ENCODE results near the gene OSBPL6.

OSBPL6 gene

GRCh38 chr2:178205853-178206521 lies 11.7 kb downstream of the OSBPL6 start:
- Histone ChIP-seq H3K4me1 (ENCODE audit: control insufficient read depth, low read length) (no peaks in the 10 kb centered on the region), H3K79me2 (ENCODE audit: control insufficient read depth, low read length) (no peaks in the 10 kb centered on the region), H3K36me3 (ENCODE audit: control insufficient read depth, low read length) (no peaks in the 10 kb centered on the region), H3K27ac (ENCODE audit: low read depth, low read length) (no peak overlapping the region), H3K27me3 (ENCODE audit: control insufficient read depth, low read length) (no peaks in the 10 kb centered on the region), H4K20me1 (ENCODE audit: control insufficient read depth, insufficient read depth, low read depth, low read length) (no peaks in the 10 kb centered on the region), H3K9me2 (replicated peaks; ENCODE audit: control insufficient read depth, low read length) (no peaks in the 10 kb centered on the region), H3K9me3 (ENCODE audit: control insufficient read depth, insufficient read depth, low read length) (no peaks in the 10 kb centered on the region), H3K4me2 (ENCODE audit: low read length) (no peak overlapping the region), H3F3A (ENCODE audit: control insufficient read depth, insufficient read depth) (no peaks in the 10 kb centered on the region), H3K4me3 (ENCODE audit: low read length) (no peak overlapping the region)
- TF ChIP-seq EZH2phosphoT487 (IDR thresholded peaks at IDR 0.05; ENCODE audit: borderline replicate concordance, low read length) (no peak), CTCF (IDR thresholded peaks at IDR 0.05; ENCODE audit: low read depth, low read length, poor library complexity, severe bottlenecking) (no peak)

GRCh38 chr2:178208336-178208735 lies 14.0 kb downstream of the OSBPL6 start:
- H3K4me1 ChIP-seq (ENCODE audit: control insufficient read depth, low read length) = no peaks in the 10 kb centered on the region
- no peak overlapping the region for H3K27ac ChIP-seq (ENCODE audit: low read depth, low read length)
- H3K27me3 ChIP-seq (ENCODE audit: control insufficient read depth, low read length) = no peaks in the 10 kb centered on the region
- no peak overlapping the region for H3K4me2 ChIP-seq (ENCODE audit: low read length)
- no peaks in the 10 kb centered on the region for H3K9me2 ChIP-seq (replicated peaks; ENCODE audit: control insufficient read depth, low read length)
- no peaks in the 10 kb centered on the region for H3K36me3 ChIP-seq (ENCODE audit: control insufficient read depth, low read length)
- no peaks in the 10 kb centered on the region for H3K79me2 ChIP-seq (ENCODE audit: control insufficient read depth, low read length)
- no peaks in the 10 kb centered on the region for H3F3A ChIP-seq (ENCODE audit: control insufficient read depth, insufficient read depth)
- H3K4me3 ChIP-seq (ENCODE audit: low read length) = no peak overlapping the region
- H4K20me1 ChIP-seq (ENCODE audit: control insufficient read depth, insufficient read depth, low read depth, low read length) = no peaks in the 10 kb centered on the region
- H3K9me3 ChIP-seq (ENCODE audit: control insufficient read depth, insufficient read depth, low read length) = no peaks in the 10 kb centered on the region
- TF ChIP-seq EZH2phosphoT487 (IDR thresholded peaks at IDR 0.05; ENCODE audit: borderline replicate concordance, low read length) (no peak), CTCF (IDR thresholded peaks at IDR 0.05; ENCODE audit: low read depth, low read length, poor library complexity, severe bottlenecking) (no peak)

DNA sequence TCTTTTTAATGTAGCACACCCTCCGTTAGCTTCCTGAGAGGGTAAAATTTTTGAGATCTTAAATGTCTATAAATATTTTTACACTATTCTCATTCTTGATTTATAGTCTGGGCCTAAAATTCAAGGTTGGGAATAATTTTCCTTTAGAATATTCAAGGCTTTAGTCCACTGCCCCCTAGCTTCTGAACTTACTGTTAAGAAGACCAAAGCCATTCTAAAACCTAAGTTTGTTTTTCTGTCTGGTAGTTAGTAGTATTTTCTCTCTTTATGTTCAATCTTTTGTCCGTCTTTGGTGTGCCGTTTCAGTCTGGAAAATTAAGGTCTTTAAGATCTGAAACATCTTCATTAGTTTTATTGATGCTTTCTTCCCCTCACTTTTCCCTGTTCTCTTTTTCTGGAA lies 14.5 kb downstream of the OSBPL6 start:
- H3K9me3 ChIP-seq (ENCODE audit: control insufficient read depth, insufficient read depth, low read length) = no peaks in the 10 kb centered on the region
- H3K4me2 ChIP-seq (ENCODE audit: low read length) = no peak overlapping the region
- no peaks in the 10 kb centered on the region for H3K36me3 ChIP-seq (ENCODE audit: control insufficient read depth, low read length)
- H3K4me3 ChIP-seq (ENCODE audit: low read length) = no peak overlapping the region
- TF ChIP-seq EZH2phosphoT487 (IDR thresholded peaks at IDR 0.05; ENCODE audit: borderline replicate concordance, low read length) (no peak), CTCF (IDR thresholded peaks at IDR 0.05; ENCODE audit: low read depth, low read length, poor library complexity, severe bottlenecking) (no peak)
- no peaks in the 10 kb centered on the region for H3K79me2 ChIP-seq (ENCODE audit: control insufficient read depth, low read length)
- no peaks in the 10 kb centered on the region for H3K9me2 ChIP-seq (replicated peaks; ENCODE audit: control insufficient read depth, low read length)
- no peaks in the 10 kb centered on the region for H4K20me1 ChIP-seq (ENCODE audit: control insufficient read depth, insufficient read depth, low read depth, low read length)
- no peaks in the 10 kb centered on the region for H3F3A ChIP-seq (ENCODE audit: control insufficient read depth, insufficient read depth)
- no peak overlapping the region for H3K27ac ChIP-seq (ENCODE audit: low read depth, low read length)
- no peaks in the 10 kb centered on the region for H3K27me3 ChIP-seq (ENCODE audit: control insufficient read depth, low read length)
- no peaks in the 10 kb centered on the region for H3K4me1 ChIP-seq (ENCODE audit: control insufficient read depth, low read length)
